GM12874 (cell line): ENCODE results near the gene PPP1R12A.

Source experiments
- TF ChIP-seq, protein P1 (sequence below): IDR thresholded peaks from 2 replicates; pipeline ENCODE4 v1.5.1; 2011; ENCODE audit warnings: low read depth, mild to moderate bottlenecking, control low read depth, low read length, moderate library complexity; ENCODE audit not compliant: insufficient read depth

Gene PPP1R12A

DNA sequence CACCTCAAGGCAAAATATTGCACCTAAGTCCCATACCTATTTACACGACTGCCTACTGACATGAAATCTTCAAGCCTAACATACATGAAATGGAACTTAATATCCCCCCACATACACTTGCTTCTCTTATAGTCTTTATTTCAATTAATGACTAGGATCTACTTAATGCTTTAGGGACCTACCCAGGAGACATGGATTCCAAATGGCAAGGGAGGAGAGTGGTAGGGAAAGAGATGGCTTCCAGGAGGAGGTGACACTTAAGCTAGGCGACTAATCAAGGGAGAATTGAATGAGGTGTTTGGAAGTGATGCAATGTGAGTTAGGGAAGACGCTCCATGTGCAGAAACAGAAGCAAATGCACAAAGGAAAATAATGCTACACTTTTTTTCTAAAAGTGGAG is 9.7 kb upstream of the PPP1R12A start:
- TF ChIP-seq, protein P1, sequence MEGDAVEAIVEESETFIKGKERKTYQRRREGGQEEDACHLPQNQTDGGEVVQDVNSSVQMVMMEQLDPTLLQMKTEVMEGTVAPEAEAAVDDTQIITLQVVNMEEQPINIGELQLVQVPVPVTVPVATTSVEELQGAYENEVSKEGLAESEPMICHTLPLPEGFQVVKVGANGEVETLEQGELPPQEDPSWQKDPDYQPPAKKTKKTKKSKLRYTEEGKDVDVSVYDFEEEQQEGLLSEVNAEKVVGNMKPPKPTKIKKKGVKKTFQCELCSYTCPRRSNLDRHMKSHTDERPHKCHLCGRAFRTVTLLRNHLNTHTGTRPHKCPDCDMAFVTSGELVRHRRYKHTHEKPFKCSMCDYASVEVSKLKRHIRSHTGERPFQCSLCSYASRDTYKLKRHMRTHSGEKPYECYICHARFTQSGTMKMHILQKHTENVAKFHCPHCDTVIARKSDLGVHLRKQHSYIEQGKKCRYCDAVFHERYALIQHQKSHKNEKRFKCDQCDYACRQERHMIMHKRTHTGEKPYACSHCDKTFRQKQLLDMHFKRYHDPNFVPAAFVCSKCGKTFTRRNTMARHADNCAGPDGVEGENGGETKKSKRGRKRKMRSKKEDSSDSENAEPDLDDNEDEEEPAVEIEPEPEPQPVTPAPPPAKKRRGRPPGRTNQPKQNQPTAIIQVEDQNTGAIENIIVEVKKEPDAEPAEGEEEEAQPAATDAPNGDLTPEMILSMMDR = no peak

DNA sequence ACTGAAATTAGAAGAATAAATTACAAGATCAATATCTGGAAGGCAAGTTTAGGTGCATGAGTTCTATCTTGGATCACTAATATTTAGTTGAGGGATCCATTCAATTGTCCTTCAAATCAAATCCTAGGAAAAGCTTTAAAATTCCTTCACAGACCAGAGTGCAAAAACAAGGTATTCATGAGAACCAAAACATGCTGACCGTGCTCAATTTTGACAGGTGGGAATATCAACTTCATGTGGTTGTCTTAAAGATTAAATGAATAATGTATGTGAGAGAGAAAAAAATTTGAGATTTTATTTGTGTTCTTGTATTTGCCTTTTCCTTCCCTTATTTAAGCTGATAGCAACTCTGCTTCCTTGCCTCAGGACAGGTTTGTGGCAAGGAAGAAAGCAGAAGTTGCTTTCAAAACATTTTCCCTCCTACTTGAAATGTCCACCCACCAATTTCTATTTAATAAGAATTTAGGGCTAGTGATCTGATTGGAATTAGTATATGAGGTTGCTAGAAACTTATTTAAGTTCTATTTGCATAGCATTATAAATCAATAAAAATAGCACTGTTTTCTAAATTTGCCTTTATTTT is 4.9 kb upstream of the PPP1R12A start:
- TF ChIP-seq, protein P1 = no peak

DNA sequence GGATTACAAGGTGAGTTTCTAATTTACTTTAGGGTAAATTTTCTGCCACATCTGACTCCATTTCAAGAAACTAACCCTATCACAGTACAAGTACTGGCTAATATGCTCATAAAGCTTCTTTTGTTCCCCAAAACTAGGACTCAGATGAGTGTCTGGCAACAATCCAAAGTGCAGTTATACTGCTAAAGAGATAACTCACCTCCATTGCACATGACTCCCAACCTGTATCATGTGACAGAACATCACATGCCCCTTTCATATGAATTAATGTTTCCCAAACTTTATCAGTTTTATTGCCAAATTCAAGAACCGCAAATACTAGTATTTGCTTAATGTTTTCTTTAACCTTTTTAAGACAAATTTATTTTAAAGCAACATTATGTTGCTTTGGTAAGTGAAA is 3.9 kb upstream of the PPP1R12A start:
- TF ChIP-seq, protein P1 = no peak

DNA sequence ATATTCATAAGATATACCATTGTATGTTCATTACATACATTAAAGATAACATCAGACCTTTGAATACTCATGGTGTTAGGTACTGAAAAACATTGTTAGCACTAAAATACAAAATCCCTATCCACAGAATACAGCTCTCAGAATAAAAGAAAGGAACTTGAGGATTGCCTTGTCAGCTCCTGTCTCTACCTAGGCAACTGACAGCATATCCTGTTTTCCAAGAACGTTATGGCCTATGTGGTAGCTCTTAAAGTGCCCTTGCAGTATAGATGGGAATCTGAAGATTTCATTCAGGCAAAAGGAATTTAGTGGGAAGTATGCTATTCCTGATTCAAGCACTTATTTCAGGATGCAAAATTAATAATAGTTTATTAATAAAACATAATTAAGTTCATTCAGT is 1.8 kb upstream of the PPP1R12A start:
- TF ChIP-seq, protein P1 = no peak

DNA sequence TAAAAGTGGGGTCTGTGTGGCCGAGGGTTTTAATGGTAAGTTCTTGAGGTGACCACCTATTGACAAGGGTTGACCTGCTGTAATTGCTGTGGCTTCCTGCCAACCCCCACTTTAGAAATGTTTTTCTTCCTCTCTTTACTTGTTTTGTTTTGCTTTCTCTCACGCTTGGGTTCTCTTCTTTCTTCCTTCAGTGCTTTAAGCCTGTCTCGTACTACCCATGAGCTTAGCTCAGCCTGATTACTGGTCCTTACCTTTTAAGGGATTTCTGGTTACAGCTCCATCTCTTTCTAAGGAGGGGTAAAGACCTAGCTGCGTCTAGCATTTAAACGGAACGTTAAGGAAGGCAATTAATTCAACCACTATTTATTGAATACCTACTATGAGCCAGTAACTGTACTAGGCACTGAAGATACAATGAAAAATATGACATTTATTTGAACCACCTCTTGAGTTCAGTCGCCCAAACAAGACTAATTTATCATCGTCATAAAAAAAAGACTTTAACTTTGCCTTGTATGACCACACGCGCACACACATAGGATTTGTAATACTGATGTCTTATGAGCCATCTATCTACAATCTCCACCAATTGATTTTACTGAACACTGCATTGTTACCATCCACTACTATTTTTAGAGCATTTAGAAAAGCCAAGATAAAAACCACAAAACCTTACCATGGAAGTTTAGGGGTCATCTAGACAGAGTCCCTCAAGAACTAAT is 888 bp upstream of the PPP1R12A start:
- TF ChIP-seq, protein P1 = no peak

DNA sequence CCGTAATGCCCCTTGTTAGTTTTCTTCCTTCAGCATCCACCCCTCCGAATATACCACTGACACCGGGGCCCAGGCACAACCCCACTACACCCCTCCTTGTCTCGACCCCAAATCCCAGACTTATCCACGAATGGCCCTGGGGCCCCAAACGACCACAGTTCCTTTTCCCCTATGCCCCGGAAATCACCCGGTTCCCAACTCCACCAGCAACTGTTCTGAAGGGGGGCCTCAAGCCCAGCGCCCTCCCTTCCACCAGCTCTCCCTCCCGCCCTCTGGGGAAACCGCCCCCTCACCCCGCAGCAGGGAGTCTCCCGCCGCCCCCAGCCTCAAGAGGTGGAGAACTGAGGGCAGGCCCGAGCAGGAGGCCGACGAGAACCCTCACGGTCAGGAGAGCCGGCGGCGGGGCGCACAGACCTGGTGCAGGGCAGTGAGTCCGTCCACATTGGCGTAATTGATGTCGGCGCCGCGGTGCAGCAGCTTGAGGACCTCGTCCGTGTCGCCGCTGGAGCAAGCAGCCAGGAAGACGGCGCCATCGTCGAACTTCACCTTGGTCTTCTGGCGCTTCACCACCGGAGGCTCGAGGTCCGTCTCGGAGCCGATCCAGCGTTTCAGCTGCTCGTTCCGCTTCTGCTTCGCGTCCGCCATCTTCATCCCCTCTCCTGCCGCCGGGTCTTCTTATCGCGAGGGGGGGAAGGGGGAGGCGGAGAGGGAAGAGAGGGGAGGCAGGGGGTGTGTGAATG is 446 bp downstream of the PPP1R12A start:
- TF ChIP-seq, protein P1 = no peak

DNA sequence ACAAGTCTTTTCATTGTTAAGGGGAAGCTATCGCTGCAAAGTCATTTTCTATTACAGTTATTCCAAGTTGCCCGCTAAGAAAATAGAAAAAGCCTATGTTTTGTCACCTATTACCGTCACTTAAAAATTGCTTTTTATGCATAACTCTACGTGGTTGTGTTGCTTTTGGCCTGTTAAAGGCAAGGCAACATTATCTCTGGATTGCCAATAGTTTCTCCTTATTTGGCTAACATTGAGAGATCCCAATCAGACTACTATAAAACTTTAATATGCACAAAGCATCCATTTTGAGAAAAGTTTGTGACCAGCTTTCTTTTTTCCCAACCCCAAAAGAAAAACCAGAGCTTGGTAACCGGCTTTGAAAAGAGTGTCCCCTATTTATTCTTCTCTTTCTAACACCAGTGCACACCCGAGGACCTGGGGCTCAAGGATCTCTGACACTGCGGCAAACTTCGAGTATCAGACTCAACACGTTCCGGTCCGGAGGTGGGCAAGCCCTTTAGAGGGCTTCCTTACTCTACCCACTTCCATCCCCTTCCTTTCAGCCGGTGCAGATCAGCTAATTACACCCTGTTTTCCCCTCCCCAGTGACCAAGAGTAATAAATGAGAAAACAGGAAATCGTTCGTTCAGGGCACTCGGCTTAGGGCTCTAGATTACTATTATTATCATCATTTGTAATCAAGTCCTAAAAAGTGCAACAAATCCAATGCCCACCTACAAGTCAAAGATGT is 1.2 kb downstream of the PPP1R12A start:
- TF ChIP-seq, protein P1 = no peak
